ENCODE data around the gene ADAM23.

The ADAM23 gene

GRCh38 chr2:206512999-206513398 is 69.7 kb downstream of the ADAM23 start:
- no peak for DNase-seq

- no peak for DNase-seq
These were observed 72.2 kb downstream of the ADAM23 start for GRCh38 chr2:206515580-206515979.

- DNase-seq: no peak
These were observed 75.7 kb downstream of the ADAM23 start for GRCh38 chr2:206518997-206519396.

GRCh38 chr2:206520450-206520849 is 77.1 kb downstream of the ADAM23 start:
- no peak for DNase-seq

GRCh38 chr2:206521115-206521514 is 77.8 kb downstream of the ADAM23 start:
- no peak for DNase-seq

GRCh38 chr2:206521612-206522011 is 78.3 kb downstream of the ADAM23 start:
- DNase-seq: no peak

GRCh38 chr2:206526416-206526815 is 83.1 kb downstream of the ADAM23 start:
- no peak for DNase-seq

- DNase-seq: no peak
These were observed 83.8 kb downstream of the ADAM23 start for GRCh38 chr2:206527153-206527552.

GRCh38 chr2:206530727-206531126 is 87.4 kb downstream of the ADAM23 start:
- DNase-seq: no peak

GRCh38 chr2:206531996-206532543 is 88.7 kb downstream of the ADAM23 start:
- DNase-seq: no peak

GRCh38 chr2:206533977-206534376 is 90.6 kb downstream of the ADAM23 start:
- no peak for DNase-seq

- DNase-seq: no peak
These were observed 92.1 kb downstream of the ADAM23 start for GRCh38 chr2:206535260-206535986.

- DNase-seq: no peak
These were observed 97.4 kb downstream of the ADAM23 start for GRCh38 chr2:206540757-206541156.

GRCh38 chr2:206543073-206543472 is 99.7 kb downstream of the ADAM23 start:
- no peak for DNase-seq

- no peak for DNase-seq
These were observed 105.1 kb downstream of the ADAM23 start for GRCh38 chr2:206548383-206548782.

- DNase-seq: no peak
These were observed 112.4 kb downstream of the ADAM23 start for GRCh38 chr2:206555721-206556120.

GRCh38 chr2:206556357-206556949 is 113.1 kb downstream of the ADAM23 start:
- peak; percentile 10 for DNase-seq

GRCh38 chr2:206557321-206557720 is 114.0 kb downstream of the ADAM23 start:
- DNase-seq: no peak

GRCh38 chr2:206558492-206558891 is 115.2 kb downstream of the ADAM23 start:
- no peak for DNase-seq

- DNase-seq: no peak
These were observed 118.6 kb downstream of the ADAM23 start for GRCh38 chr2:206561962-206562361.

GRCh38 chr2:206562375-206562774 is 119.0 kb downstream of the ADAM23 start:
- DNase-seq: no peak

- no peak for DNase-seq
These were observed 120.0 kb downstream of the ADAM23 start for GRCh38 chr2:206563374-206563773.

GRCh38 chr2:206565666-206566065 is 122.3 kb downstream of the ADAM23 start:
- DNase-seq: no peak

- no peak for DNase-seq
These were observed 126.1 kb downstream of the ADAM23 start for GRCh38 chr2:206569470-206569869.

GRCh38 chr2:206570199-206570598 is 126.9 kb downstream of the ADAM23 start:
- no peak for DNase-seq
